Progenitor cell of endocrine pancreas (in vitro differentiated cells): Measurements from ENCODE around the gene PICALM. TPM values are rescaled to one million over a fixed set of nuclear protein-coding genes. Genes with fewer than 3 reads are reported as not detected.

Experiments
- DNase-seq: peaks from one replicate; pipeline ENCODE4 v3.0.0; 2021; ENCODE audit warnings: low spot score; ENCODE audit not compliant: unreplicated experiment
- H3K27ac Mint-ChIP-seq: 2 replicates; pipeline ENCODE4 v1.8.0; 2021; ENCODE audit warnings: mild to moderate bottlenecking, moderate library complexity, mixed read lengths
- H3K27me3 Mint-ChIP-seq: 2 replicates; pipeline ENCODE4 v1.8.0; 2021; ENCODE audit warnings: mixed read lengths
- H3K36me3 Mint-ChIP-seq: 2 replicates; pipeline ENCODE4 v1.8.0; 2022; ENCODE audit warnings: mixed read lengths; ENCODE audit not compliant: insufficient read depth
- H3K4me1 Mint-ChIP-seq: 2 replicates; pipeline ENCODE4 v1.8.0; 2021; ENCODE audit warnings: low read depth, mixed read lengths
- H3K4me3 Mint-ChIP-seq: 2 replicates; pipeline ENCODE4 v1.8.0; 2021; ENCODE audit warnings: low read depth, mild to moderate bottlenecking, moderate library complexity, mixed read lengths
- H3K9me3 Mint-ChIP-seq: 2 replicates; pipeline ENCODE4 v1.8.0; 2021; ENCODE audit warnings: low read depth, mixed read lengths
- total RNA-seq: library from RNA; stranded (reverse); gene quantifications from 2 replicates; pipeline ENCODE4 v1.2.1, GENCODE V29; 2021
- TF ChIP-seq, protein P1 (sequence below): fragments of 200-600 bp; sonication (generic); IDR thresholded peaks from one replicate; pipeline ENCODE4 v1.5.0; 2021; ENCODE audit warnings: antibody characterized with exemption, mild to moderate bottlenecking; ENCODE audit not compliant: unreplicated experiment

Gene PICALM
- total RNA-seq, 1 donor from 2014 or later: 133 TPM

DNA sequence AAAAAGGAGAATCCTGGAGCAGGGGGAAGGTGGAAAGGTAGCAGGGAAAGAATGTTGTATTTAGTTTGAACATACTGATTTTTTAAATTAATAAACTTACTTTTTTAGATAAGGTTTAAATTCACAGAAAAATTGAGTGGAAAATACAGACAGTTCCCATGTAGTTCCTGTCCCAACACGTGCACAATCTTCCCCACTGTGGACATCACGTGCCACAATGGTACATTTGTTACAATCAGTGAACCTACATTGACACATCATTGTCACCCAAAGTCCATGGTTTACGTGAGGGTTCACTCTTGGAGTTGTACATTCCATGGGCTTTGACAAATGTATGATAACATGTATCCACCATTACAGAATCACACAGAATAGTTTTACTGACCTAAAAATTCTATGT, 10.5 kb upstream of the PICALM start:
- peaks cover 3% of the 10 kb centered on the region for H3K9me3 Mint-ChIP-seq
- TF ChIP-seq, protein P1, sequence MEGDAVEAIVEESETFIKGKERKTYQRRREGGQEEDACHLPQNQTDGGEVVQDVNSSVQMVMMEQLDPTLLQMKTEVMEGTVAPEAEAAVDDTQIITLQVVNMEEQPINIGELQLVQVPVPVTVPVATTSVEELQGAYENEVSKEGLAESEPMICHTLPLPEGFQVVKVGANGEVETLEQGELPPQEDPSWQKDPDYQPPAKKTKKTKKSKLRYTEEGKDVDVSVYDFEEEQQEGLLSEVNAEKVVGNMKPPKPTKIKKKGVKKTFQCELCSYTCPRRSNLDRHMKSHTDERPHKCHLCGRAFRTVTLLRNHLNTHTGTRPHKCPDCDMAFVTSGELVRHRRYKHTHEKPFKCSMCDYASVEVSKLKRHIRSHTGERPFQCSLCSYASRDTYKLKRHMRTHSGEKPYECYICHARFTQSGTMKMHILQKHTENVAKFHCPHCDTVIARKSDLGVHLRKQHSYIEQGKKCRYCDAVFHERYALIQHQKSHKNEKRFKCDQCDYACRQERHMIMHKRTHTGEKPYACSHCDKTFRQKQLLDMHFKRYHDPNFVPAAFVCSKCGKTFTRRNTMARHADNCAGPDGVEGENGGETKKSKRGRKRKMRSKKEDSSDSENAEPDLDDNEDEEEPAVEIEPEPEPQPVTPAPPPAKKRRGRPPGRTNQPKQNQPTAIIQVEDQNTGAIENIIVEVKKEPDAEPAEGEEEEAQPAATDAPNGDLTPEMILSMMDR: no peak
- DNase-seq: no peak
- H3K27me3 Mint-ChIP-seq: no peaks in the 10 kb centered on the region
- H3K36me3 Mint-ChIP-seq: no peaks in the 10 kb centered on the region
- no peak overlapping the region for H3K27ac Mint-ChIP-seq
- no peak overlapping the region for H3K4me3 Mint-ChIP-seq
- no peaks in the 10 kb centered on the region for H3K4me1 Mint-ChIP-seq

DNA sequence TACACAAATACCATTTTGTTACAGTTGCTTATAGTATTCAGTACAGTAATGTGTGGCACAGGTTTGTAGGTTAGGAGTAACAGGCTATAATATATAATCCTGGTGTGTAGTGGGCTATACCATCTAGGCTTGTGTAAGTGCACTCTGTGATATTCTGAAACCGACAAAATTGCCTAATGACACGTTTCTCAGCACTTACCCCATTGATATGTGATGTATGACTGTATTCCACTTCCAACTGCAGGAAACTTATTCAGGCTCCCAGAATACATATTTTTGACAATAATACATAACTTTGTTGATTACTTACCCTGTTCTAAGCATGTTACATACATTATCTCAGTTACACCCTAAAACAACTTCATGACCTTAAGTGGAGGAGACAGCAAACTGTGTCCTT, 5.1 kb upstream of the PICALM start:
- Mint-ChIP-seq H3K9me3 (no peaks in the 10 kb centered on the region), H3K27me3 (no peaks in the 10 kb centered on the region), H3K4me1 (peaks cover 6% of the 10 kb centered on the region), H3K36me3 (no peaks in the 10 kb centered on the region), H3K4me3 (no peak overlapping the region), H3K27ac (no peak overlapping the region)
- TF ChIP-seq, protein P1: no peak
- no peak for DNase-seq

DNA sequence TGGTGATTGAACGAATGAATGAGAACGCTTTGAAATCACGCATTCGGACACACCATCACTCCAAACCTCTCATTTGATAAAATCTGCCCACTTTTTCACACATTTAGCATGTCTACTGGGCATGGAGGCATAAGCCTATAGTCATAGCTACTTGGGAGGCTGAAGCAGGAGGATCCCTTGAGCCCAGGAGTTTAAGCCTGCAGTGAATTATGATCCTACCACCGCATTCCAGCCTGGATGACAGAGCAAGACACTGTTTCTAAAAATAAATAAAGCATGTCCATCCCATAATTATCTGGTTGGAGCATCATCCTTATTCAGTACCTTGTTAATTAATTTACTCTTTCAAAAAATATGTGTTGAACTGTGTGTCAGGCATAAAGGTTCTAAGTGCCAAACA, 3.3 kb upstream of the PICALM start:
- Mint-ChIP-seq H3K4me3 (no peak overlapping the region), H3K4me1 (peaks cover 10% of the 10 kb centered on the region), H3K36me3 (no peaks in the 10 kb centered on the region), H3K27ac (no peak overlapping the region), H3K27me3 (no peaks in the 10 kb centered on the region), H3K9me3 (no peaks in the 10 kb centered on the region)
- DNase-seq: no peak
- TF ChIP-seq, protein P1: no peak

DNA sequence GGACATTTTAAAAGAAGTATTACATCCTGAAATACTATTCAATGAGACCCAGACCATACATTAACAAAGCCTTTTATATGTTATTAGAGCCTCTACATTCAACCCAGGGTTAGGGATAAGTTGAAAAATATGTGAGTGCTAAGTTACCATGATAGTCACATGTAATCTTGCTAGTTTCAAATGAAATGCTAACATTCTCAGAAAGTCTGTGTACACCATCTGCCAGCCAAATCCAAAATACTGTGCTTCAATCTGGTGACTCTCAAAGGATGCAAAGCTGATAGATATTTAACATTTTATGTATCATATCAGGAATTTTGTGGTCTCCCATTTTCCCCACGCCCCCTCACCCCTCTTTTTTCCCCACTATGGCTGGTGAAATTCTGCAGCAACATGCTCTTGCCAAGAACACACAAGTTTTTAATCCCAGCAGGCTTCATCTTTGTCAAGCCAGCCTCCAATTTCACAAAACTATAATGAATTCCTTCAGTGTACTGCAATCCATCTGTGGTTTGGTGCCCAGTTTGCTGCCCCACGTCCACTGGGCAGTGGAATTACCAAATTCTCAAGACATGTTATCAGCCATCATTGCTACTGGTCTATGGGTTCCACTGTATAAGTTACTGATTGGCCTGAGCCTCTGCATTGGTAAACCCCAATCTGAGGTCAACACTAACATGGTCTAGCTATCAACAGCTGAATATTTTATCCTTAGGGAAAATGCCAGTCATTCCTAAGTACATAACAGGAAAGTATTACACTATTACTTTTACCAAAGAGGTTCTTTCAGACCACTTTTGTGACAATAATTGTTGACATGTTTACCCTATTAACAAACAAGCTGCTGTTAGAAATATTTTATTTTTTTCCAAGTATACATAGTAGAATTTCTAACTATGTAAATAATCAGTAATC, 1.5 kb upstream of the PICALM start:
- TF ChIP-seq, protein P1: no peak
- no peak for DNase-seq
- no peaks in the 10 kb centered on the region for H3K9me3 Mint-ChIP-seq
- H3K4me1 Mint-ChIP-seq: peaks cover 27% of the 10 kb centered on the region
- peak overlapping the region; percentile 100 for H3K4me3 Mint-ChIP-seq
- peak overlapping the region; percentile 98 for H3K27ac Mint-ChIP-seq
- no peaks in the 10 kb centered on the region for H3K27me3 Mint-ChIP-seq
- no peaks in the 10 kb centered on the region for H3K36me3 Mint-ChIP-seq

DNA sequence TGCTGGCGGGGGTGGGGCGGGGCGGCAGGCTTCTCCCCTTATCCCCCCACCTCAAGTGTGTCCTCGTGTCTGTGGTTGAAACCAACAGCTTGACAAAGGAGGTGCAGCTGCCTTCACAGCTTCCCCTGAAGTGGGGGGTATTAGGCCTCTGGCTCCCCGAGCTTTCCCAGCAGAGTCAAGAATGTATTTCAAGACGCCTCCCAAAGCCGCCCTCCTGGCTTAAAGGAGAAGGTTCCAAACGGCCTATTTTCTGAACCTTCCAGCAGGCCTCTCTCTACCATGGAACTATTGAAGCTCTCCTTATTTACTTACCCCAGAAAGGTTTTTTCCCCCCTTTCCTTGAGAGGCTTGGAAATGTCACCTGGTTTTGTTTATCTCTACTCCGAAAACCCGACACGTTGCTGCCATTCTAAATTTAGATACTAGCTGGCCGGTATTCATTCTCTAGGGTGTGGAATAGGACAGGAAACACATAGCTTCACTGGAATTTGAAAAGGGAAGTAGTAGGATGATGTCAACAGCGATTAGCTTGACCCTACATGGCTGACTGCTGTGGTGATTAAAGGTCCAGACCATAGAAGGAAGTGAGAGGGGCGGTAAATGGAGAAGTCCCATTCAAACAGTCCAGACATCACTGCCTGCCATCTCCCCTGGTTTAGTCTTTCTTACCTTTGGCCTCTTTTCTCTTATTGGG, 671 bp upstream of the PICALM start:
- TF ChIP-seq, protein P1: no peak
- Mint-ChIP-seq H3K9me3 (no peaks in the 10 kb centered on the region), H3K36me3 (no peaks in the 10 kb centered on the region), H3K4me3 (peak overlapping the region; percentile 100), H3K4me1 (peaks cover 28% of the 10 kb centered on the region), H3K27me3 (no peaks in the 10 kb centered on the region), H3K27ac (peak overlapping the region; percentile 98)
- DNase-seq: no peak
